Thymus (tissue), 11 donors: Measurements from ENCODE around the gene TRPT1. TPM values are rescaled to one million over a fixed set of nuclear protein-coding genes. Genes with fewer than 3 reads are reported as not detected.

ENCODE experiments used
- DNase-seq, 9 donors: peaks; one replicate each; pipeline ENCODE4 v3.0.0-alpha.2; 2013; ENCODE audit warnings: low spot score in 9 of 9, low read depth in 6 of 9, missing footprints in 1 of 9
- H3K27ac ChIP-seq, 2 donors: one replicate each; pipeline ENCODE4 v1.5.1; 2013; ENCODE audit warnings: control low read depth in 1 of 2, low read depth in 1 of 2, low read length in 1 of 2, mild to moderate bottlenecking in 1 of 2, moderate library complexity in 1 of 2
- H3K27me3 ChIP-seq, 2 donors: one replicate each; pipeline ENCODE4 v1.5.1; 2013; ENCODE audit warnings: low read length in 1 of 2; ENCODE audit not compliant: control insufficient read depth in 2 of 2, insufficient read depth in 1 of 2
- H3K36me3 ChIP-seq, 2 donors: one replicate each; pipeline ENCODE4 v1.5.1; 2013; ENCODE audit warnings: low read length in 1 of 2, mild to moderate bottlenecking in 1 of 2, moderate library complexity in 1 of 2; ENCODE audit not compliant: control insufficient read depth in 2 of 2, insufficient read depth in 2 of 2
- H3K4me1 ChIP-seq, 2 donors: one replicate each; pipeline ENCODE4 v1.5.1; 2013; ENCODE audit warnings: low read length in 2 of 2; ENCODE audit not compliant: control insufficient read depth in 2 of 2, insufficient read depth in 2 of 2
- H3K4me3 ChIP-seq, 2 donors: one replicate each; pipeline ENCODE4 v1.5.1; 2013; ENCODE audit warnings: low read length in 2 of 2, control low read depth in 1 of 2, mild to moderate bottlenecking in 1 of 2
- H3K9me3 ChIP-seq, 2 donors: one replicate each; pipeline ENCODE4 v1.5.1; 2013; ENCODE audit warnings: low read length in 1 of 2, mild to moderate bottlenecking in 1 of 2; ENCODE audit not compliant: control insufficient read depth in 2 of 2, insufficient read depth in 1 of 2
- WGBS: extraction: QIAGEN DNeasy Blood & Tissue Kit; methylation state at CpG from one replicate; pipeline ENCODE4 v1.1.7; 2013; 5-methylcytosine and 5-hydroxymethylcytosine counted together
- polyA plus RNA-seq: library from polyadenylated mRNA; stranded (reverse); fragments of 200-250 nt; gene quantifications from one replicate; pipeline ENCODE4 v1.2.3, GENCODE V29; 2013
- total RNA-seq: library from RNA; stranded (reverse); fragments of 120-200 nt; gene quantifications from one replicate; pipeline ENCODE4 v1.2.4, GENCODE V29; 2013
- donor health status: healthy.

Gene TRPT1
- total and polyA plus RNA-seq, 2 donors = 45.1 to 66.7 TPM

- Histone ChIP-seq H3K4me3 (peak overlapping the region; percentile 52 to 77), H3K36me3 (peaks cover 16 to 23% of the 10 kb centered on the region in 2 donors), H3K4me1 (peaks cover 17 to 43% of the 10 kb centered on the region in 2 donors), H3K9me3 (peaks cover 0 to 8% of the 10 kb centered on the region in 2 donors), H3K27ac (no peak overlapping the region), H3K27me3 (peaks cover 4 to 30% of the 10 kb centered on the region in 2 donors)
- WGBS = 8% methylated on average over 23 of the region's 23 CpGs
- peak in 2 of 9 donors; percentile 43 to 44 for DNase-seq
These were observed 26.3 kb upstream of the TRPT1 start for GRCh38 chr11:64252003-64252872.

DNA sequence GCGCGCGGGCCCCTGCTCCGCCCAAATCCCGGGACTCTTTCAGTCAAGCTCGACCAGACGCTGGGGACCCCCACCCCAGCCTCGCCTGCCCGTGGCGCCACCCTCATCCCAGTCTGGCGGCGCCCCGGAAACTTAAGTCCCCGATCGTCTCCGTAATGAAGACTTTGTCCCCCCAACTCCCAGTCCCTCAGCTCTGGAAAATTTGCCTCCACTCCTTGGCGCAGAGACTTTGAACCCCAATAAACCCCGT is 25.7 kb upstream of the TRPT1 start:
- H3K4me1 ChIP-seq = peaks cover 18 to 49% of the 10 kb centered on the region in 2 donors
- peaks cover 4 to 34% of the 10 kb centered on the region in 2 donors for H3K27me3 ChIP-seq
- H3K27ac ChIP-seq = no peak overlapping the region
- peaks cover 0 to 8% of the 10 kb centered on the region in 2 donors for H3K9me3 ChIP-seq
- peaks cover 16 to 23% of the 10 kb centered on the region in 2 donors for H3K36me3 ChIP-seq
- DNase-seq = no peak
- WGBS = under 1% methylated on average over 18 of the region's 18 CpGs
- peak overlapping the region; percentile 52 to 77 for H3K4me3 ChIP-seq

- under 1% methylated on average over 75 of the region's 75 CpGs for WGBS
- Histone ChIP-seq H3K9me3 (peaks cover 0 to 8% of the 10 kb centered on the region in 2 donors), H3K4me3 (peak within 1 kb of the TSS; percentile 52 to 77), H3K27ac (no peak within 1 kb of the TSS), H3K36me3 (peaks cover 12 to 18% of the 10 kb centered on the region in 2 donors), H3K27me3 (peaks cover 4 to 34% of the 10 kb centered on the region in 2 donors), H3K4me1 (peaks cover 18 to 49% of the 10 kb centered on the region in 2 donors)
- DNase-seq = peak in 2 of 9 donors; percentile 54 to 58
These were observed 25.2 kb upstream of the TRPT1 start, which contains the start of gene PLCB3 for GRCh38 chr11:64251016-64251752. TSS of gene PLCB3 (plus strand) at chr11:64251530. CDS start at chr11:64251650, 120 bp downstream.

- WGBS = 27% methylated on average over 13 of the region's 13 CpGs
- DNase-seq = no peak
- Histone ChIP-seq H3K9me3 (peaks cover 0 to 8% of the 10 kb centered on the region in 2 donors), H3K27ac (no peak overlapping the region), H3K27me3 (peaks cover 4 to 34% of the 10 kb centered on the region in 2 donors), H3K4me3 (peak overlapping the region; percentile 45 to 77), H3K36me3 (peaks cover 9 to 11% of the 10 kb centered on the region in 2 donors), H3K4me1 (peaks cover 23 to 54% of the 10 kb centered on the region in 2 donors)
These were observed 24.5 kb upstream of the TRPT1 start for GRCh38 chr11:64250415-64251015.

DNA sequence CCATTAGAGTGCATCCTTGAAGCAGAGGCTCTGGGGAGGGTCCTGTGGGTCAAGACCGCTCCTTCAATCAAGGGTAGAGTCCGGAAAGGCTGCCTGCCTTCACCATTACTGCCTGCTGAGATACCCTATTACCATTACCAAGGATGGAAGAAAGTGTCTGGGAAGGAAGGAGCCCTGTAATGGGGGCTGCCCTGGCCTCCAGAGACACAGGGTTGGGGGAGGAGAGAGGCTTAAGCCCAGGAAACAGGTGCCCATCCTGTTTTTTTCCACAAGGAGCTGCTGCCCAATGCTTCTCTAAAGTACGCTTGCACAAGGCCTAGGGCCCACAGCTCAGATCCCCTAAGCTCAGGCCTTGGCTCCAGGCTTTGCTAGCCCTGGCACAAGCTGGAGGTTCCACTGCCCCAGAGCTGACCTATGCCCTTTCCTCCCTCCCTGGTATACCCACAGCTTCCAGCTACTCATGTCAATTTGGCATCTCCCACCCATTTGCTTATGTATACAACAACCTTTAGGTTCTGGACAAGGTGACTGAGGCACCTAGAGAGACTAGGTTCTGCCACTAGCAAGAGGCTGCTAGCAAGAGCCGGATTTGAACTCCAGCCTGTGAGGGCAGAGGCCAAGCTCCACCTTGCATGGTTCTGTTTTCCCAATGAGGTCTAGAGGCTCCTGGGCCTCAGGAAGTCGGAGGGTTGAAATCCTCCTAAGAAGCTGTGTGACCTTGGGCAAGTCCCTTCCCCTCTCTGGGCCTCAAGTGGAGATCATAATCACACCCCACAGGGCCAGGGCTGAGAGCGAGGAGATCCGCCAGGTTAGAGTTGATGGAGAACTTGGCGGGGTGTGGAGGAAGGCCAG is 23.8 kb upstream of the TRPT1 start:
- DNase-seq = no peak
- H3K4me1 ChIP-seq = peaks cover 29 to 62% of the 10 kb centered on the region in 2 donors
- H3K27ac ChIP-seq = no peak overlapping the region
- H3K36me3 ChIP-seq = peaks cover 4 to 7% of the 10 kb centered on the region in 2 donors
- WGBS = 96% methylated on average over 8 of the region's 8 CpGs
- H3K27me3 ChIP-seq = peaks cover 4 to 34% of the 10 kb centered on the region in 2 donors
- H3K4me3 ChIP-seq = no peak overlapping the region
- H3K9me3 ChIP-seq = peaks cover 0 to 12% of the 10 kb centered on the region in 2 donors

DNA sequence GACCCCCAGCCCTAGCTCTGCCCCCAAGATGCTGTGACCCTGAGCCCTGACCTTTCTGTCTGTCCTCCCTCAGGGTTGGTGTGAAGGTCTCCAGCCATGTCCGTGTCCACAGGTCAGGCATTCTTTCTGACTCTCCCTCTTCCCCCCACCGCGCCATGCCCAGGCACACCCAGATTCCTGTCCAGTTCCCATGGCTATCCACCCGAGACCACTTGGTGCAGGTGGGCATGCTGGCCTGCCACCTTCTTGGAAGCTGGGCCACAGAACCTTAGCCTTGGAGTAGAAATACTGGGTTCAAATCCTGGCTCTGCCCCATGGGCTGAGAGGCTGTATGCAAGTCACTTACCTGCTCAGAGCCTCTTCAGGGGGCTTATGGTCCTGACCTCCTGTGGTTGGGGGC is 23.1 kb upstream of the TRPT1 start:
- no peak overlapping the region for H3K4me3 ChIP-seq
- DNase-seq = no peak
- H3K9me3 ChIP-seq = peaks cover 0 to 12% of the 10 kb centered on the region in 2 donors
- peaks cover 4 to 34% of the 10 kb centered on the region in 2 donors for H3K27me3 ChIP-seq
- peaks cover 31 to 69% of the 10 kb centered on the region in 2 donors for H3K4me1 ChIP-seq
- no peak overlapping the region for H3K27ac ChIP-seq
- 100% methylated on average over 4 of the region's 4 CpGs for WGBS
- H3K36me3 ChIP-seq = peaks cover 0 to 10% of the 10 kb centered on the region in 2 donors

GRCh38 chr11:64248578-64248977 is 22.6 kb upstream of the TRPT1 start:
- Histone ChIP-seq H3K9me3 (peaks cover 0 to 12% of the 10 kb centered on the region in 2 donors), H3K27me3 (peaks cover 4 to 34% of the 10 kb centered on the region in 2 donors), H3K4me3 (no peak overlapping the region), H3K4me1 (peaks cover 31 to 74% of the 10 kb centered on the region in 2 donors), H3K27ac (no peak overlapping the region), H3K36me3 (peaks cover 0 to 14% of the 10 kb centered on the region in 2 donors)
- DNase-seq = no peak
- 93% methylated on average over 7 of the region's 7 CpGs for WGBS

DNA sequence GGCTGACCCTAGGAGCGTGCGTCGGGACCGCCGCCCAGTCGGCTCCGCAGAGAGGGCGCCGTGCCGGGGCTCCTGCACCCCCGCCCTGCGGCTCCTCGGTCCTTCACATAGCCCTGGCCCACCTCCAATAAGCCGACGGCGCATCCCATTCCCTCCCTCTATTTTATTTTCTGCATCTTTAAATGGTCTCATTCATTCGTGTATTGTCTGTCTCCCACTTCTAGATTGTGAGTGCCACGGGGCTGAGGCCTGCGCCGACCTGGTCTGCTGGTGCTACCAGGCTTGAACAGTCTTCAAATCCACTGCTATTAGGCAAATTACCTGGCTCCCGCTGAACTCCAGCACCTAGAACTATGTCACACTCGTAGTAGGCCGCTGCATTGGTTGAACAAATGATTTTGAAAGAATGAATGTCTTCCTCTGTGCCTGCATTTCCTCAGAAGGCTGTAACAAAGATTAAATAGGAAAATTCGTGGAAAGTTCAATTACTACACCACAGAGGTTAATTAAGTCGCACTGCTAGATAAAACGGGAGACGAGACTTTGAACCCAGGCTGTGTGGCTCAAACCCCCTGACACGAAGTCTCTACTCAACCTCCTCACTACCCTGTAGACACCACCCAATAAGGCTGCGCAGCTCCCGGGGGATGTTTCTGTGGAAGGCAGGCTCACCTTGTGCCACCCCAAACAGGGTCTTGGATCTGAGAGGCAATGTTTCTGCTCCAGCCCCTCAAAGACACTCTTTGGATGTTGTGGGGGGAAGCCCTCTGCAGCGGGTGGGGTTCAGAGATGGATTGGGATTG is 21.9 kb upstream of the TRPT1 start:
- peaks cover 0 to 19% of the 10 kb centered on the region in 2 donors for H3K36me3 ChIP-seq
- H3K4me1 ChIP-seq = peaks cover 31 to 79% of the 10 kb centered on the region in 2 donors
- WGBS = 75% methylated on average over 31 of the region's 31 CpGs
- no peak for DNase-seq
- peaks cover 0 to 12% of the 10 kb centered on the region in 2 donors for H3K9me3 ChIP-seq
- H3K27ac ChIP-seq = no peak overlapping the region
- H3K27me3 ChIP-seq = peaks cover 4 to 34% of the 10 kb centered on the region in 2 donors
- peak overlapping the region; percentile 61 to 74 for H3K4me3 ChIP-seq
